Activated CD4-positive, alpha-beta T cell treated with anti-CD3 and anti-CD28 coated beads, Interleukin-2, Interleukin-6, amounts not matched to agents 100 ng/mL and 50 ng/mL, durations not matched to agents 16 hours and 8 hours (primary cell): ENCODE results near the gene EN1.

Experiments used
- DNase-seq: peaks from one replicate; pipeline ENCODE4 v3.0.0-alpha.2; 2020

The EN1 gene

GRCh38 chr2:118842661-118843482, 4.6 kb downstream of the EN1 start:
- no peak for DNase-seq

- DNase-seq = no peak
Measured at GRCh38 chr2:118841828-118842461, 5.5 kb downstream of the EN1 start.

GRCh38 chr2:118841450-118841827, 6.0 kb downstream of the EN1 start:
- DNase-seq = no peak

GRCh38 chr2:118838741-118839455, 8.6 kb downstream of the EN1 start:
- DNase-seq = no peak

GRCh38 chr2:118837621-118838020, 9.8 kb downstream of the EN1 start:
- DNase-seq = no peak

GRCh38 chr2:118837067-118837466, 10.4 kb downstream of the EN1 start:
- DNase-seq = no peak

GRCh38 chr2:118836411-118836930, 11.0 kb downstream of the EN1 start:
- DNase-seq = no peak

- DNase-seq = no peak
Measured at GRCh38 chr2:118835746-118836410, 11.6 kb downstream of the EN1 start.

GRCh38 chr2:118834901-118835745, 12.3 kb downstream of the EN1 start:
- no peak for DNase-seq

- no peak for DNase-seq
Measured at GRCh38 chr2:118834440-118834810, 13.0 kb downstream of the EN1 start.

GRCh38 chr2:118833716-118834439, 13.6 kb downstream of the EN1 start:
- DNase-seq = no peak

GRCh38 chr2:118832791-118833715, 14.4 kb downstream of the EN1 start:
- no peak for DNase-seq

GRCh38 chr2:118832071-118832790, 15.2 kb downstream of the EN1 start:
- DNase-seq = no peak

- DNase-seq = no peak
Measured at GRCh38 chr2:118830881-118831280, 16.6 kb downstream of the EN1 start.

- no peak for DNase-seq
Measured at GRCh38 chr2:118830118-118830517, 17.3 kb downstream of the EN1 start.

GRCh38 chr2:118826093-118826492, 21.4 kb downstream of the EN1 start:
- DNase-seq = no peak

- no peak for DNase-seq
Measured at GRCh38 chr2:118823633-118824032, 23.8 kb downstream of the EN1 start.

- no peak for DNase-seq
Measured at GRCh38 chr2:118822572-118822971, 24.9 kb downstream of the EN1 start.

- DNase-seq = no peak
Measured at GRCh38 chr2:118822015-118822414, 25.4 kb downstream of the EN1 start.

- DNase-seq = no peak
Measured at GRCh38 chr2:118817469-118817868, 30.0 kb downstream of the EN1 start.
